GM12865 (cell line): ENCODE results near the gene TBC1D17.

ENCODE experiments used
- DNase-seq: peaks from one replicate; pipeline ENCODE4 v3.0.0; 2010; ENCODE audit warnings: low read depth
- H3K4me3 ChIP-seq: 2 replicates; pipeline ENCODE4 v1.5.1; 2011; ENCODE audit warnings: mild to moderate bottlenecking, low read depth, low read length, control low read depth
- CTCF ChIP-seq: IDR thresholded peaks from 2 replicates; pipeline ENCODE4 v1.5.1; 2011; ENCODE audit warnings: low read length, control low read depth, low read depth, inconsistent platforms; ENCODE audit not compliant: insufficient read depth; ENCODE audit errors: missing control alignments

Gene TBC1D17

DNA sequence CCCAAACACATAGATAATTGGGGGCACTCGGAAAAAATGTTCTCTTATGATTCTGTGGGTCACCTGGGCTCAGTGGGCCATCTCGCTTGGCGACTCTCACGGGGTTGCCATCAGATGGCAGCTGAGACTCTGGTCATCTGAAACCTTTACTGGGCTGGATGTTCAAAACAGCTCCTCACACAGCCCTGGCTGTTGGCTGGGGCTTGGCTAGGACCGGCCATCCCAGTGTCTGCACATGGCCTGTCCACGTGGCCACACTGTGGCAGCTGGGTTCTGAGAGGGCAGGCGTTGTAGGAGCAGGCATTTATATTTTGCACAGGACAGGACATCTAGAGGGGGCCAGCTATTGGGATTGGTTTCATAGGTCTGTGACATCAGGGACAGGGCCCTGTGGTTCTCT lies 43.9 kb upstream of the TBC1D17 start:
- H3K4me3 ChIP-seq = no peak overlapping the region
- no peak for DNase-seq
- no peak for TF ChIP-seq CTCF

GRCh38 chr19:49835562-49835961 lies 41.9 kb upstream of the TBC1D17 start:
- no peak for TF ChIP-seq CTCF
- H3K4me3 ChIP-seq = no peak overlapping the region
- no peak for DNase-seq

DNA sequence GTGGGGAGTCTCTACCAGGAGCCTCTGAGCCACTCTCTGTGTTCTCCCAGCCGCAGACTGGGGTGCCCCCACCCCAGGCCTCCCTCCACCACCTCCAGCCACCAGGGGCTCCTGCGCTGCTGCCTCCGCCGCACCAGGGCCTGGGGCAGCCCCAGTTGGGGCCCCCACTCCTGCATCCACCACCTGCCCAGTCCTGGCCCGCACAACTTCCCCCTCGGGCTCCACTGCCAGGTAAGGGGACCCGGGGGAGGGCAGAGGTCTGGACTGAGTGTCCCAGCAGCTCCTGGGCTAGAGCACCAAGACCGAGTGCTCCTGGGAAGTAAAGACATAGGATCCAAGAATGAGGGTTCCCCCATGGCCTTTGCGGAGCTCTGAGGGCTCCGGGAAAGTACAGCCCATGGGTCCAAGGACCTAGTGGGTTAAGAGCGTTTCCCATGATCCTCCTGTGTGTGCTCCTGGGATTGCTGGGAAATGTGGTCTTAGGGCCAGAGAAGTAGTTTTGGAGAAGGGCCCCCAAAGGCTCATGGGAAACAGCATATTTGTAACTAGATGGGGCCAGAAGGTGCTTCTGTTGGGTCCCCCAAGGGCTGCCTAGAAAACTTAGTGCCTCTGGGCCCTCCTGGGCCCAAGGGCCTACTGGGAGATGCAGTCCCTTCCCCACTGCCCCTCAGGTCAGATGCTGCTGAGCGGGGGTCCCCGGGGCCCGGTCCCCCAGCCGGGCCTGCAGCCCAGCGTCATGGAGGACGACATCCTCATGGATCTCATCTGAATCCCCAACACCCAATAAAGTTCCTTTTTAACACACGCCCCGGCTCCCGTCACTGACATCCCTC lies 41.1 kb upstream of the TBC1D17 start:
- H3K4me3 ChIP-seq = no peak overlapping the region
- TF ChIP-seq CTCF = no peak
- DNase-seq = no peak

DNA sequence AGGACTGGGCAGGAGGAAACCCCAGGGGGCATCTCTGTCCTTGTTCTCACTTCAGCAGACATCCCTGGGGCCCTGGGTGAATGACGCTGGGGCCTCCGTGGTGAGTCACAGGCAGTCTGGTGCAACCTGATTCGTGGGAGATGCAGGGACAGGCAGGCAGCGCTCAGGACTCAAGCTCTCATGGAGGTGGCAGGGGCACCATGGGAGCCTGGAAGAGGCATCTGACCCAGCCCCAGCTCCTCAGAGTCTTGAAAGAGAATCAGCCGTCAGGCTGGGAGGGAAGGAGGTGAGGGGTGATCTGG lies 40.5 kb upstream of the TBC1D17 start:
- no peak for DNase-seq
- TF ChIP-seq CTCF = no peak
- H3K4me3 ChIP-seq = no peak overlapping the region

- no peak for TF ChIP-seq CTCF
- H3K4me3 ChIP-seq = no peak overlapping the region
- DNase-seq = no peak
Observed at GRCh38 chr19:49837425-49837824, 40.1 kb upstream of the TBC1D17 start.

DNA sequence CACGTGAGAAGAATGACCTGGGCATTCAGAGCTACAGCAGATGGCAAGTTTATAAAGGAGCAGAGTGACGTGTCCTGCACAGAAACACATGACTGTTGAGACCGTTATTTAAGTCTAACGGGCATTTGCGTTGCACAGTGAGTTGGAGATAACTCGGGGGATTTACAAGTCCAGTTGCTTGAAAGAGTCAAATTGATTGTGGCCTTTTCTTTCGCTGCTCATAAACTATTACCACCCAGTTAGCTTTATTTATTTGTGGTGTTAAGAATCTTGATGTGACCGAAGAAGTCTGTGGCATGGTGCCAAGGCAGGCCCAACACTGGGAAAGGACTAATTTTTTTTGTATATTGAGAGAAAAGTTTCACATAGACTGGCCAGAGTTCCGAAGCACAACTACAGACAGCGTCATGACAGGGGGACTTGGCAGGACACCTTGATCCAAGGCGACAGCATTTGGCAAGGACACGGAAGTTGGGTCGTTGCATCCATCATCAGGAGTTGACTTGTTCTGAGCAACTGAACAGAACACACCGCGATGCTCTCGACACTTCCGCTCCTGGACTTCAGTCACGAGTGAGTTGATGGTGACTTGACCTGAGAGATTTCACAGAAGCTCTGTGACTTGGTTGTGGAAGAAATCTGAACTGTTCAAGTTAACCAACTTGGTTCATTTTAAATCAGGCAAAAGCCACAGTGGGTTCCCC lies 38.5 kb upstream of the TBC1D17 start:
- no peak overlapping the region for H3K4me3 ChIP-seq
- DNase-seq = no peak
- TF ChIP-seq CTCF = no peak

- DNase-seq = no peak
- no peak for TF ChIP-seq CTCF
- no peak overlapping the region for H3K4me3 ChIP-seq
Observed at GRCh38 chr19:49839713-49840112, 37.8 kb upstream of the TBC1D17 start.
